DMS153 treated with DMSO at 0.1 percent for 48 hours (cell line): ENCODE measurements around the gene BSND.
A peak's percentile ranks its signal among the peaks of the same experiment; 100 is the strongest.

Source experiments
- DNase-seq: peaks from one replicate; lab custom pipeline; 2025; ENCODE audit not compliant: unreplicated experiment; lab: John Stamatoyannopoulos, UW

BSND gene

DNA sequence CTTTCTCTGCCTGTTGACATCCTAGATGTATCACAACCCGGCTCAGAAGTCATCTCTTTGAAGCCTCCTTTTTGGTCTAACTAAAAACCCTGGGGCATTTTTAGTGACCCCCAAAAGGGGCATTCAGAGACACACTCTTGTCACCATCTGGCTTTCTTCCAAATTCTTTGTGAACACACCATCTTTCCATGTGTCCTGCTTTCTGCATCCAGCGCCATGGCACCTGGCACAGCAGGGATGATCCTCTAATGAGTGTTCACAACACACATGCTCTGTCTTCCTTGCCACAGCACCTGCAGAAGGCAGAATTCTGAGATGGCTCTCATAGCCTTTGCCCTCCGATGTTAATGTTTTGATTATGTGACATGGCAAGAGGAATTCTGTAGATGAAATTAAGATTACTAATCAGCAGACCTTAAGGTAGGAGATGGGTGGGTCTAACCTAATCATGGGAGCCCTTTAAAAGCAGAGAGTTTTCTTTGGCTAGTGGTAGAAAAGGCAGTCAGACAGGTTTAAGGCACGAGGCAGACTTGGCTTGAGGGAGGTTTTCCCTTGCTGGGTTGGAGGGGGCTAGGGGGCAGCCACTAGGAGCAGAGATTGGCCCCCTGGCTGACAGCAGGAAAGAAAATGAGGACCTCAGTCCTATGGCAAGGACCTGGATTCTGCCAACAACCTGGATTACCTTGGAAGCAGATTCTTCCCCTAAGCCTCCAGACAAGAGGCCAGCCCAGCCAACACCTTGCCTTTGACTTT, 23.2 kb upstream of the BSND start:
- DNase-seq = no peak

GRCh38 chr1:54976747-54977146, 22.0 kb upstream of the BSND start:
- DNase-seq = peak; percentile 37

DNA sequence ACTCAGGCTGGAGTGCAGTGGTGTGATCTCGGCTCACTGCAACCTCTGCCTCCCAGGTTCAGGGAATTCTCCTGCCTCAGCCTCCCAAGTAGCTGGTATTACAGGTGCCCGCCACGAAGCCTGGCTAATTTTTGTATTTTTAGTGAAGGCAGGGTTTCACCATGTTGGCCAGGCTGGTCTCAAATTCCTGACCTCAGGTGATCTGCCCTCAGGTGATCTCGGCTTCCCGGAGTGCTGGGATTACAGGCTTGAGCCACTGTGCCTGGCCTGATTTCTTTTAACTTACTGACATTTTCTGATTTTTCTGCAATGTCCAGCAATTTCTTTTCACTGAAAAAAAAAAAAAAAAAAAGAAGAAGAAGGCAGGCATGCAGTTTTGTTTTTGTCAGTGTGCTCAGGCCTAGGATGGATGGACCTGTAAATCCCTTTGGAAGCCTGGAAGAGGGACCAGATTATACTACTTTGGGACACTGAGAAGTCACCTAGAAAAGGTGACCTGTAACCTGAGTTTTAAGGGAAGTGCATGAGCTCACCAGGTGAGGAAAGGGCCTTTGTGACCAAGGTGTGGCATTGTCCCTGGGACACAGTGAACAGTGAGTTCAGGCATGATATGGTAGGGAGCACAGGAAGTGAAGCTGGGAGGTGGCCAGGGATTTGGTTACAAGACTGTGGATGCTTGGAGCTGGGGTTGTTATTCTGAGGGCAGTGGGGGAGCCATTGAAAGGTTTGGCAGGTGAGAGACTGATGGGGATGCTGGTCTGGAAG, 21.0 kb upstream of the BSND start:
- peak; percentile 65 for DNase-seq

GRCh38 chr1:54978528-54979326, 20.0 kb upstream of the BSND start:
- no peak for DNase-seq

DNA sequence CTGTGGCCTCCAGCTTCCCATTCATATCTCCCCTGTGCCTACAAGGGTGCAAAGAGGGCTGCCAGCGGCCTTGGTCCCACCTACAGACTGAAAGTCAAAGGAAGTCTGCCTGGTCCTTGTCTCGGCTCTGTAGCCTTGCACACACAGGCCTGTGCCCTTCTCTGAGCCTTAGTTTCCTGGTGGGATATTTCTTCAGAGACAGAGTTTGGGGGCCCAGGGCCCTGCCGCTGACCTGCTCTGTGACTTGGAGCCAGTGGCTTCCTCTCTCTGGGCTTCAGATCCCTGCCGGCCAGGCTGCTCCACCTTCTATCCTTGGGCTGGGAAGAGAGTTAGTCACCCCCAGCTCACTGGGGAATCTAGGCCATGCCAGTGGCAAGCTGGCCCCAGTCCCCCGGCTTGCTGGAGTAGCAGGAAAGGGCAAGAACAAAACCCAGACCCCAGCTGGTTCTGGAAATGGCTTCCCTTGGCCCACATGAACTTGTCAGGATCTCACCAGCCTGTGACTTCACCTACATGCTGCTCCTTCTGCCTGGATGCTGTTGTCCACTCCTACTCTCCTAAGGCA, 19.3 kb upstream of the BSND start:
- DNase-seq = no peak

GRCh38 chr1:54980046-54980527, 18.6 kb upstream of the BSND start:
- no peak for DNase-seq

- DNase-seq = no peak
Measured at GRCh38 chr1:54980528-54981241, 18.0 kb upstream of the BSND start, which contains the start of gene TMEM61. Gene TMEM61, plus strand, starts transcription at chr1:54980628. Its CDS starts 438 bp downstream, at chr1:54981066.

- DNase-seq = no peak
Measured at GRCh38 chr1:54981466-54981865, 17.3 kb upstream of the BSND start.

DNA sequence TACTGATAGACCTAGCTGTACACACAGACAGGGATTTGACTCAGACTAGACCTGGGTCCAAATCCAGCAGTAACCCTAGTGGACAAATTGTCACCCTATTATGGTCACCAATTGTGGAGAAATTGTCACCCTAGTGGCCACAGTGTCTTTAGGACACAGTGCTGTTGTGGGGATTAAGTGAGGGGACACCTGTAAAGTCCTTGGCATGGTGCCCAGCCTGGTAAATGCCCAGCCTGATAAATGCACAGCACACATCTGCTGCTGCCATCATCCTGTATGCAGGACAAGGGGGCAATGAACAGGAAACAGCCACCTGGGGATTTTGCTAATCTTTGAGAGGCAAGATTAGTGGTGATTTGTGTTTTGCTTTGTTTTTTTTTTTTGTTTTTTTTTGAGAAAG, 16.0 kb upstream of the BSND start:
- peak; percentile 83 for DNase-seq

- DNase-seq = no peak
Measured at GRCh38 chr1:54984131-54984842, 14.4 kb upstream of the BSND start.

DNA sequence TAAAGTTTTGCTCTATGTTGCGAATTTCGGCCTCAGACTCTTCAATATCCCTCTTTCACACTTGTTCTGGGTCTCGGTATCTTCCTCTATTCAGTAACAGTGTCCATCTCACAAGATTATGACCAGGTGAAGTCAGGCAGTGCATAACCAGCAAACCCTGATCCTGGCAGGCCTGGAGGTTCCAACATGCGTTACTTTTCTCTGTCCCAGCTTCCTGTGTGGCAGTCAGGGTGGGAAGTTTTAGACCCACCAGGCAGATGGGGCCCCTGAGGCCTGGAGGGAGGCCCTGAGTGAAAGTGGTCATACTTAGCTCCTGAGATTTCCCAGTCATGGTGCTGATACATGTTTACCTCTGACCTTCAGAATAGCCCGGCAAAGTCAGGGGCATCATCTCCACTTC, 13.2 kb upstream of the BSND start:
- DNase-seq = no peak

DNA sequence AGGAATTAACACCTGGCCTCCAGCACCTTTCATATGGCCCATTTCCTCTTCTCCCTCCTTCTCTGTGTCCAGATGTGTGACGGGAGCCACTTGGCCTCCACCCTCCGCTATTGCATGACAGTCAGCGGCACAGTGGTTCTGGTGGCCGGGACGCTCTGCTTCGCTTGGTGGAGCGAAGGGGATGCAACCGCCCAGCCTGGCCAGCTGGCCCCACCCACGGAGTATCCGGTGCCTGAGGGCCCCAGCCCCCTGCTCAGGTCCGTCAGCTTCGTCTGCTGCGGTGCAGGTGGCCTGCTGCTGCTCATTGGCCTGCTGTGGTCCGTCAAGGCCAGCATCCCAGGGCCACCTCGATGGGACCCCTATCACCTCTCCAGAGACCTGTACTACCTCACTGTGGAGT, 12.7 kb upstream of the BSND start:
- DNase-seq = no peak

DNA sequence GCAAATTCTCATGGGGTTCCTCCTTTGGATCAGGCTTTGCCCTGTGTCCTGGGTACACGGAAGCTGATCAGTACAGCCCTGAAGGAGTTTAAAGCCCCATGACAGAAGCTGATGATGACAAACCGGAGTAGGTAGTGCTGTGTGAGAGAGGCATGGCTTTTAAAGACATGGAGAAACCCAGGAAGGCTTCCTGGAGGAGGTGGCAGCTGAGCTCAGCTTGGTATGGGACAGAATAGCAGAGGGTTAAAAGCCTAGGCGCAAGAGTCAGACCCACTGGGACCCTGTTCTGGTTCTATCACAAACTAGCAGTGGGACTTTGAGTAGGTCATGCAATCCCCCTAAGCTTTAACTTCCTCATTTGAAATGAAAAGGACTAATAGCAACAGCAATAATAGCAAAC, 12.2 kb upstream of the BSND start:
- DNase-seq = no peak

DNA sequence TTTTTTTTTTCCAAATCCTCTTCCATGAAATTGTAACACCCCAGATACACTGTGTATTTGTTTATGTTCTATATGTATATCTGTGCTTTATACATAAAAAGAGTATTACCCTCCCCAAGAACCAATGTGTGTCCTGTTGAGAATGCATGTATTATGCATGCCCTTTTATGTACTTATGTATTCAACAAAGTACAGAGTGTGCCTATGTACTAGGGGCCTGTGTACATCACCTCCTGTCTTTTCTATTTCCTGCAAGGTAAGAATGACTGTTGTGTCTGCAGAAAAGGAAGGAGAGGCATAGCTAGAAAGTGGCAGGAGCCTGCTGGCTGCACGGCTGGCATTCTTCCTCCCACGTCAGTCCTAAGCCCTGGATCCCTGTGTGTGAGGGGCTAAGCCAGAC, 11.3 kb upstream of the BSND start:
- DNase-seq = no peak

- DNase-seq = no peak
Measured at GRCh38 chr1:54987919-54988705, 10.6 kb upstream of the BSND start.

GRCh38 chr1:54988975-54989374, 9.8 kb upstream of the BSND start:
- DNase-seq = no peak

GRCh38 chr1:54989473-54989872, 9.3 kb upstream of the BSND start:
- DNase-seq = peak; percentile 59

DNA sequence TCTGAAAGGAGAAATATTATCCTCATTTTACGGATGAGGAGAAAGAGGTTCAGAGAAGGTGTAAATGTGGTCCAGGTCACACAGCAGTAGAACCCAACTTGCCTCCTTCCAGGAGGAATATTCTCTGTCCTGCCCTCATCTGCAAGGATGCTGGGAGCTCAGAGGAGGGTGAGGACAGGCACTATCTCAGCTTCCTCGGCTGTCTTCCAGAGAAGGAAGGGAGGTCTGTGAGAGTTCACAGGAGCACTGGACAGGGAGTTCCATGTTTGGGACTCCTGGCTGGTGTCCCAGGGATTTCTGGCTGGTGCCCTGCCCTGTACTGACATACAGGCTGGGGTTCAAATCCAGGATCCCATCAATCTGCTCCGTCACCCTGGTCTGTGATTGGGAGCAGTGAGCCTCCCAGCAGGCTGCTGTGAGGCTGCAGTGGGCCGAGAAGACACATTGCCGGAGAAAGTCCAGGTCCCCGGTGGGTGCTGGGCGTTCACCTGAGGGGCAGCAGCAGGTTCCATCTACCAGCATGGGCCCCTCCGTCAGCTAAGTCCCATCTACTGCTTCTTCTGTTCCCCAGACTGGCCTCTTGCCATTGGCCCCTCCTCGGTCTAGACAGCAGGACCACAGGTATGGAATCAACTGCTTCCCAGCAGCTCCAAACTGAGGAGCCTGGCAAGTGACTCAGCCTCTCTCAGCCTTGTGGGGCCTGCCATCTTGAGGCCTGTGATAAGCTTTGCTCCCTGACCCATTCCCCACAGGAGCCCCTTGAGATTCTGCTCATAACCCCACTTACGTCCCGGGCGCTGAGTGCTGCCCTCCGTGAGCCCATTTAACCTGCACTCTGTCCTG, 8.5 kb upstream of the BSND start:
- no peak for DNase-seq
